Right atrium auricular region (tissue), 2 donors: ENCODE results near the gene NBL1. TPM values are rescaled to one million over a fixed set of nuclear protein-coding genes. Genes with fewer than 3 reads are reported as not detected.
"Not testable (repeated sequence)": the region's sequence is repeated elsewhere in the genome, so short reads cannot be mapped to it uniquely, and the experiment has no call there.

ENCODE experiments used
- DNase-seq: peaks from one replicate; pipeline ENCODE4 v3.0.0-alpha.2; 2019; ENCODE audit warnings: low spot score
- H3K27ac ChIP-seq, 2 donors: fragments of 200-600 bp; sonication (generic); 1 replicate in 1 of 2; 2 replicates in 1 of 2; pipeline ENCODE4 v1.5.1; 2016 to 2019
- H3K27me3 ChIP-seq, 2 donors: fragments of 200-600 bp; sonication (generic); one replicate each; pipeline versions ENCODE4 v1.5.1 to v1.6.0; 2017 to 2019
- H3K36me3 ChIP-seq: fragments of 200-600 bp; sonication (generic); one replicate; pipeline ENCODE4 v1.5.1; 2016
- H3K4me1 ChIP-seq, 2 donors: fragments of 200-600 bp; sonication (generic); one replicate each; pipeline versions ENCODE4 v1.5.1 to v1.6.0; 2017 to 2019
- H3K4me3 ChIP-seq, 2 donors: fragments of 200-600 bp; sonication (generic); 1 replicate in 1 of 2; 2 replicates in 1 of 2; pipeline ENCODE4 v1.5.1; 2017 to 2019; ENCODE audit warnings: mild to moderate bottlenecking in 1 of 2, moderate library complexity in 1 of 2
- H3K9me3 ChIP-seq, 2 donors: fragments of 200-600 bp; sonication (generic); one replicate each; pipeline ENCODE4 v1.5.1; 2019
- CTCF ChIP-seq, 2 donors: fragments of 200-600 bp; sonication (generic); IDR thresholded peaks; one replicate each; pipeline ENCODE4 v1.5.1; 2019; ENCODE audit warnings: antibody characterized with exemption in 2 of 2
- total RNA-seq, 2 donors: library from RNA; depleted of rRNA; stranded (reverse); fragments of >200 nt; gene quantifications; one replicate each; pipeline ENCODE4 v1.1.0, GENCODE V29; 2016

NBL1 gene
- total RNA-seq, 2 donors from 2014 or later = 19.5 to 57.2 TPM

GRCh38 chr1:19625291-19625937 lies 18.7 kb upstream of the NBL1 start:
- Histone ChIP-seq H3K27me3 (no peaks in the 10 kb centered on the region), H3K4me1 (peaks cover 0 to 32% of the 10 kb centered on the region in 2 donors), H3K4me3 (no peak overlapping the region), H3K9me3 (no peaks in the 10 kb centered on the region), H3K27ac (no peak overlapping the region), H3K36me3 (peaks cover 68% of the 10 kb centered on the region)
- no peak for DNase-seq
- no peak for TF ChIP-seq CTCF (IDR thresholded peaks at IDR 0.05)

GRCh38 chr1:19628879-19629278 lies 15.2 kb upstream of the NBL1 start:
- TF ChIP-seq CTCF (IDR thresholded peaks at IDR 0.05) = no peak
- Histone ChIP-seq H3K27me3 (no peaks in the 10 kb centered on the region), H3K9me3 (no peaks in the 10 kb centered on the region), H3K4me1 (peaks cover 0 to 10% of the 10 kb centered on the region in 2 donors), H3K4me3 (no peak overlapping the region), H3K36me3 (peaks cover 61% of the 10 kb centered on the region), H3K27ac (no peak overlapping the region)
- DNase-seq = no peak

GRCh38 chr1:19629357-19629756 lies 14.8 kb upstream of the NBL1 start:
- Histone ChIP-seq H3K9me3 (no peaks in the 10 kb centered on the region), H3K36me3 (peaks cover 57% of the 10 kb centered on the region), H3K4me1 (peaks cover 0 to 10% of the 10 kb centered on the region in 2 donors), H3K27me3 (no peaks in the 10 kb centered on the region), H3K27ac (no peak overlapping the region), H3K4me3 (no peak overlapping the region)
- DNase-seq = no peak
- no peak for TF ChIP-seq CTCF (IDR thresholded peaks at IDR 0.05)

GRCh38 chr1:19630192-19630591 lies 13.9 kb upstream of the NBL1 start:
- not testable (repeated sequence) for H3K4me3 ChIP-seq, H3K27ac ChIP-seq, H3K4me1 ChIP-seq, H3K9me3 ChIP-seq, DNase-seq, H3K27me3 ChIP-seq
- H3K36me3 ChIP-seq = peaks cover 48% of the 10 kb centered on the region

GRCh38 chr1:19630720-19631395 lies 13.3 kb upstream of the NBL1 start:
- Histone ChIP-seq H3K27ac (no peak overlapping the region), H3K4me1 (peaks cover 0 to 7% of the 10 kb centered on the region in 2 donors), H3K36me3 (peaks cover 43% of the 10 kb centered on the region), H3K4me3 (no peak overlapping the region), H3K9me3 (no peaks in the 10 kb centered on the region), H3K27me3 (no peaks in the 10 kb centered on the region)
- no peak for DNase-seq
- no peak for TF ChIP-seq CTCF (IDR thresholded peaks at IDR 0.05)

GRCh38 chr1:19632211-19632610 lies 11.9 kb upstream of the NBL1 start:
- Histone ChIP-seq H3K4me3 (no peak overlapping the region), H3K27ac (no peak overlapping the region), H3K4me1 (peaks cover 0 to 7% of the 10 kb centered on the region in 2 donors), H3K27me3 (no peaks in the 10 kb centered on the region), H3K9me3 (no peaks in the 10 kb centered on the region), H3K36me3 (peaks cover 30% of the 10 kb centered on the region)
- no peak for DNase-seq
- TF ChIP-seq CTCF (IDR thresholded peaks at IDR 0.05) = no peak
